ENCODE data around the gene COLQ.
"Not testable (repeated sequence)": the region's sequence is repeated elsewhere in the genome, so short reads cannot be mapped to it uniquely, and the experiment has no call there.

The COLQ gene

DNA sequence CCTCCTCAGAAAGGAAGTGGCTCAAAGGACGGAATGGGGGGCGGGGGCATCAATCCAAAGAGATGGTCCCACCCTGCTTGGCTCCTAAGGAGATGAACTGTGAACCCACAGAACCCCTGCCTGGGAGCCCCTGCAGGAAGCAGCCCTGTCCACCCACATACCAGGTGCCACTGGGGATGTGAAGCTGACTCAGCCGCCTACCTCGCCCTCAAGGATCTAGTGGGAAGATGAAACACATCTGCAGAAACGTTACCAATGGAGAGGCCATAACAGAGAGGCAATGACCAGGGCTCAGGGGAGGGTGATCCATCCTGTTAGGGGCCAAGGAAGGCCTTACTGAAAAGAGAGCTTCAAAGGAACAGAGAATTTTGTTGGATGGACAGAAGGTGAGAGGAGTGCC is 59.1 kb downstream of the COLQ start:
- Histone ChIP-seq H3K36me3 (ENCODE audit: control insufficient read depth, insufficient read depth, low read length) (no peaks in the 10 kb centered on the region), H3K4me3 (ENCODE audit: low read depth, low read length) (no peak overlapping the region), H3K9ac (ENCODE audit: low read depth, low read length) (no peak overlapping the region), H3K4me1 (ENCODE audit: control insufficient read depth, insufficient read depth, low read length) (no peaks in the 10 kb centered on the region), H3K27me3 (ENCODE audit: control insufficient read depth, insufficient read depth, low read length) (no peaks in the 10 kb centered on the region), H3K9me3 (ENCODE audit: control insufficient read depth, insufficient read depth, low read length) (no peaks in the 10 kb centered on the region)

DNA sequence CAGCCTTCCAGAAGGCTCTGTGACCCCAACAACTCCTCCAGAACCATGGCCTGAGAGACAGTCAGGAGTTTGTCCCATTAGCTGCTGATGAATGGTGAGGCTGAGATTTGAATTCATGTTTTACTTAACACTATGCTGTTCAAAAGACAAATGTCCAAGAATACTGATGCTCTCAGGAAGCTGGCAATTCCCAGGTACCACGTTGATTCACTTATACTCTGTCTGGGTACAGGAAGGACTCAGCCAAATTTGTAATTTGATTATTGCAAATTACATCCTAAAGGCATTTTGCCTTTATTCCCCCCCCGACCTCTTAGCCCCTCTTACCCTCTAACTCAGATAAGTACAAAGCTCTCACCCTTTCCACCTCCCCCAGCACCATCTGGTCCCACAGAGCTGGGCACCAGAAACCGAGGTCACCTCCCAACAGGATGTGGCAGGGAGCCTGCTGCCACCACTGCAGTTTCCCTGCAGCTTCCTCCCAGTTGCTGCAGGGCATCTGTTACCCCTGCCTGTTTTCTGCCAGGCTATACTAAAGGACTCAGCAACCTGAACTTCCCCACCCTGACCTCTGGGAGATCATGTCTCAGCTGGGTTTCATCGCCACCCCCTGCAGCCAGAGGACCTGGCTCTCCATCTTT is 60.5 kb downstream of the COLQ start:
- H3K4me3 ChIP-seq (ENCODE audit: low read depth, low read length) = no peak overlapping the region
- no peak overlapping the region for H3K9ac ChIP-seq (ENCODE audit: low read depth, low read length)
- no peaks in the 10 kb centered on the region for H3K9me3 ChIP-seq (ENCODE audit: control insufficient read depth, insufficient read depth, low read length)
- H3K4me1 ChIP-seq (ENCODE audit: control insufficient read depth, insufficient read depth, low read length) = no peaks in the 10 kb centered on the region
- H3K27me3 ChIP-seq (ENCODE audit: control insufficient read depth, insufficient read depth, low read length) = no peaks in the 10 kb centered on the region
- H3K36me3 ChIP-seq (ENCODE audit: control insufficient read depth, insufficient read depth, low read length) = no peaks in the 10 kb centered on the region

DNA sequence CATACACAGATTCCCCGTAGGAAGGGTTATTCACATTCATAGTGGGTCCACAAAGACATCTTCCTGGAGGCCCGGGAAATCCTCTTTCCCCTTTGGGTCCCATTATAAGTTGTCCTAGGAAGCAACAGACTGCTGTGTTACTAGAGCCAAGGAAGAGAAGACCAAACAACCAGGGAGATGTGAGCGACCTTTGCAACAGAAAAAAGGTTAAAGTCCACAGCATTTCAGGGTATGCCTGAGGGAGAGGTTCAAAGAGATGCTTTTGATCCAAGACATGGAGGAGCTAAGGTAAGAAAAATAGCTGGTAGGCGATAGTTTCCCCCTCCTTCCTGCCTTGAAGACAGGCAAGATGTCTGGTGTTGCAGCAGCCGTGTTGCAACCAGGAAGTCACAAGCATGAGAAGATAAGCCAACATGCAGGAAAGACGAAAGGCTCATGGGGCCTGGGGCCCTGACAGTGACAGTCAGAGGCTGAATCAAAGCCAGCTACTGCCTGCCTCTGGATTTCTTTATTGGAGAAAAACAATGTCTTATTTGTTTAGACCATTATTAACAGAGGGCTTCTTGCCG is 63.2 kb downstream of the COLQ start:
- Histone ChIP-seq H3K9ac (ENCODE audit: low read depth, low read length) (no peak overlapping the region), H3K9me3 (ENCODE audit: control insufficient read depth, insufficient read depth, low read length) (no peaks in the 10 kb centered on the region), H3K36me3 (ENCODE audit: control insufficient read depth, insufficient read depth, low read length) (no peaks in the 10 kb centered on the region), H3K4me3 (ENCODE audit: low read depth, low read length) (no peak overlapping the region), H3K27me3 (ENCODE audit: control insufficient read depth, insufficient read depth, low read length) (no peaks in the 10 kb centered on the region), H3K4me1 (ENCODE audit: control insufficient read depth, insufficient read depth, low read length) (no peaks in the 10 kb centered on the region)

DNA sequence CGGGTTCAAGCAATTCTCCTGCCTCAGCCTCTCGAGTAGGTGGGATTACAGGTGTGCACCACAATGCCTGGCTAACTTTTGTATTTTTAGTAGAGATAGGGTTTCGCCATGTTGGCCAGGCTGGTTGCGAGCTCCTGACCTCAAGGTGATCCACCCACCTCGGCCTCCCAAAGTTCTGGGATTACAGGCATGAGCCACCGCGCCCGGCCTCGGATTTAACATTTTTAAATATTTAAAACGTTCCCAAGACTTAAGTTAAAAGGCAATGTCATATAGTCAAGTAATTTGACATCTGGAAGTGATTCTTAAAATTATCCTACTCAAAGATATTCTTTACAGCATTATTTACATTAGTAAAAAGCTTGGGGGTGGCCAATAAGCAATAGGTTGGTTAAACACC is 64.6 kb downstream of the COLQ start:
- not testable (repeated sequence) for H3K36me3 ChIP-seq (ENCODE audit: control insufficient read depth, insufficient read depth, low read length); H3K9me3 ChIP-seq (ENCODE audit: control insufficient read depth, insufficient read depth, low read length); H3K27me3 ChIP-seq (ENCODE audit: control insufficient read depth, insufficient read depth, low read length); H3K4me1 ChIP-seq (ENCODE audit: control insufficient read depth, insufficient read depth, low read length); H3K4me3 ChIP-seq (ENCODE audit: low read depth, low read length); H3K9ac ChIP-seq (ENCODE audit: low read depth, low read length)

DNA sequence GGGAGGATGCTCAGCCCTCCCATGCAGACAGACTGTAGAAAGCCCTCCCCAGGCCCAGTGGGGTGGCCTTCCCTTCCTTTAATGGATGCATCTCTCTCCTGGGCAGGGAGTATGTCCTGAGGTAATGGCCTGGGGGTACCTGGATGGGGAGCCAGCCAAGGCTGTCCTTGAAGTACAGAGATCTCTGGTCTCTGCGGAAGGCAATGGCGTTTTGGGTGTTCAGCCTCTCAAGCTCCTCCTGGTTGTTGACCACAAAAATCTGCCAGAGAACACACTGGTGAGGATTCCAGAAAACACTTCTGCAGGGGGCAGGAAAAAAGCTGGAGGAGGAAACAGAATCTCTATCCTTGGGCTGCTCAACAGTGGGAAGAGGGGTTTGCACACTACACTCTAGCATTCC is 65.2 kb downstream of the COLQ start:
- Histone ChIP-seq H3K36me3 (ENCODE audit: control insufficient read depth, insufficient read depth, low read length) (no peaks in the 10 kb centered on the region), H3K4me3 (ENCODE audit: low read depth, low read length) (no peak overlapping the region), H3K9me3 (ENCODE audit: control insufficient read depth, insufficient read depth, low read length) (no peaks in the 10 kb centered on the region), H3K4me1 (ENCODE audit: control insufficient read depth, insufficient read depth, low read length) (no peaks in the 10 kb centered on the region), H3K27me3 (ENCODE audit: control insufficient read depth, insufficient read depth, low read length) (no peaks in the 10 kb centered on the region), H3K9ac (ENCODE audit: low read depth, low read length) (no peak overlapping the region)

DNA sequence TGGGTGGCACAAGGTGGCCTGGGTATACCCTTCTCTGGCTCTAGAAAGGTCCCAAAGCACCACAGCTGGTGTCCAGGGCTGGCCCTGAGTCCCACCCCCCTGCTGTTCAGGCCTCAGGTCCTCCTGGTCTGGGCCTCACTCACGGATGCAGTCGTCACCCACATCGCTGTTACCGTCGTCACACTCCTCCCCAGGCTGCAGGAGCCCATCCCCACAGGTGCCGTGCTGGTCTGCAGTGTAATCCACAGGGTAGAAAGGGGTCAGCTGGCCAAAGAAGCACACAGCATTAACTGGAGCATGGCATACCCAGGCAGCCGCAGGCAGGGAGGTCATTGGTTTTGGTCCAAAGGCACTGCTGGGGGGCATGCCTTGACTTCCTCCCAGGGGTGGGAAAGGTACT is 65.8 kb downstream of the COLQ start:
- Histone ChIP-seq H3K4me3 (ENCODE audit: low read depth, low read length) (no peak overlapping the region), H3K36me3 (ENCODE audit: control insufficient read depth, insufficient read depth, low read length) (no peaks in the 10 kb centered on the region), H3K9ac (ENCODE audit: low read depth, low read length) (no peak overlapping the region)

DNA sequence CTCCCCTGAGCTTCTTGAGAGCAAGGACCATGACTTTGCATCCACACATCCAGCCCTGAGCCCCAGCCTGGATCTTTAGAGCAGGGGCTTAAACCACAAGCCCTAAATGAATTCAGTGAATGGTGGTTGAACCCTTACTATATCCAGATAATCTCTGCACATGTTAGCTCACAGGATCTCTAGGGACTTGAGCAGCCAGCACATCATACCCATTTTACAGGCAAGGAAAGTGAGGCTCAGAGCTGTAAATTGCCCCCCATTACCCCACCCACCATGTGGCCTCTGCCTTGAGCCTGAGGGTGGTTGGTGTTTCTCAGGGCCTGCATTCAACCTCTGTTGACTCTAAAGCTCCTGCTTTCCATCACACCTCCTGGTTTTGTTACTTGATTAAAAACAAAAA is 66.5 kb downstream of the COLQ start:
- H3K36me3 ChIP-seq (ENCODE audit: control insufficient read depth, insufficient read depth, low read length) = no peaks in the 10 kb centered on the region
- H3K27me3 ChIP-seq (ENCODE audit: control insufficient read depth, insufficient read depth, low read length) = no peaks in the 10 kb centered on the region
- H3K4me1 ChIP-seq (ENCODE audit: control insufficient read depth, insufficient read depth, low read length) = no peaks in the 10 kb centered on the region
- H3K9ac ChIP-seq (ENCODE audit: low read depth, low read length) = no peak overlapping the region
- no peak overlapping the region for H3K4me3 ChIP-seq (ENCODE audit: low read depth, low read length)
- no peaks in the 10 kb centered on the region for H3K9me3 ChIP-seq (ENCODE audit: control insufficient read depth, insufficient read depth, low read length)

More for the DNA sequence above, 65.8 kb downstream of the COLQ start:
- Histone ChIP-seq H3K27me3 (ENCODE audit: control insufficient read depth, insufficient read depth, low read length) (no peaks in the 10 kb centered on the region), H3K9me3 (ENCODE audit: control insufficient read depth, insufficient read depth, low read length) (no peaks in the 10 kb centered on the region), H3K4me1 (ENCODE audit: control insufficient read depth, insufficient read depth, low read length) (no peaks in the 10 kb centered on the region)

DNA sequence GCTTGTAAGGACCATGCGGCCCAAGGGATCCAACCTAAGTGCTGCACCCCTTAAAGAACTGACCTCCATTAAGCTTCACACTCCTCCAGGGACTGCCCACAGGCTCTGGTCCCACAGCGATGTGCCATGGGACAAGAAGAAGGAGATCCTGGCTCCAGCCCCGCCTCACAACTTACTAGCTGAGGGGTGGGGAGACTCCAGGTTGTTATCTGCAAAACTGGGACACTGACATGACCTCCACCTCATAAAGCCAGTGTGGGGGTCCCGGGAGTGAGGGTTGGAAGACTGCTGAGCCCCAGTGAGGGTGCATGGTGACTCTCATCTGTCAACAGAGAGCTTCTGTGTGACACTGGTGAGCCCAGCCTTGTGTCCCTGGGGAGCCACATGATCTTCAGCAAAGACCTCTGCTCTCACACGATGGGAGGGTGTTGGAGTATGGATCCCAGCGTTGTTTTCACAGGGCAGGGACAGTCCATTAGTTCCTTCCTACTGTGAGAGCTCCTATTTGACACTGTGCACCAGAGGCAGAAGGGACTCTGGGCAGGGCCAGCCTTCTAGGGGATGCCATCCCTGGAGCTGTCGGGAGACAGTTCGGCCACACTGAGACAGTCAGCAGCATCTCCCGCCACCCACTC is 67.4 kb downstream of the COLQ start:
- Histone ChIP-seq H3K4me3 (ENCODE audit: low read depth, low read length) (no peak overlapping the region), H3K36me3 (ENCODE audit: control insufficient read depth, insufficient read depth, low read length) (no peaks in the 10 kb centered on the region), H3K27me3 (ENCODE audit: control insufficient read depth, insufficient read depth, low read length) (no peaks in the 10 kb centered on the region), H3K4me1 (ENCODE audit: control insufficient read depth, insufficient read depth, low read length) (no peaks in the 10 kb centered on the region), H3K9me3 (ENCODE audit: control insufficient read depth, insufficient read depth, low read length) (no peaks in the 10 kb centered on the region), H3K9ac (ENCODE audit: low read depth, low read length) (no peak overlapping the region)

DNA sequence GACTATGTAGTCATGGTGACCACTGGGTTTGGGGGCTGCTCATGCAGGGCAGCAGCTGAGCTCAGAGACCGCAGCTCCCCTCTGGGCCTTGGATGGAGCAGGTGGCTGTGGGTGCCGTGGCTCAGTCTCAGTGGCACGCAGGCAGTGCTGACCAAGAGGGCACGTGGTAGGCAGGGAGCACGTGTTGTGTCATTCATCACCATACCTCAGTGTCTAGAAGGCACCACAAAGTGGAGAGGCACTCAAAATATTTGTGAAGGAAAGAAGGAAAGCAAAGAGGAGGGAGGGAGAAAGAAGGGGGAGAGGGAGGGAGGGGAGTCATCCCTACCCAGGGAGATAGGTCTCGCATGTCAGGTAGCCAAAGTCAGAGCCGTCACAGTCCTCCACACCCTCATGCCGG is 68.0 kb downstream of the COLQ start:
- H3K36me3 ChIP-seq (ENCODE audit: control insufficient read depth, insufficient read depth, low read length) = no peaks in the 10 kb centered on the region
- H3K27me3 ChIP-seq (ENCODE audit: control insufficient read depth, insufficient read depth, low read length) = no peaks in the 10 kb centered on the region
- H3K9ac ChIP-seq (ENCODE audit: low read depth, low read length) = no peak overlapping the region
- H3K9me3 ChIP-seq (ENCODE audit: control insufficient read depth, insufficient read depth, low read length) = no peaks in the 10 kb centered on the region
- no peak overlapping the region for H3K4me3 ChIP-seq (ENCODE audit: low read depth, low read length)
- H3K4me1 ChIP-seq (ENCODE audit: control insufficient read depth, insufficient read depth, low read length) = no peaks in the 10 kb centered on the region

DNA sequence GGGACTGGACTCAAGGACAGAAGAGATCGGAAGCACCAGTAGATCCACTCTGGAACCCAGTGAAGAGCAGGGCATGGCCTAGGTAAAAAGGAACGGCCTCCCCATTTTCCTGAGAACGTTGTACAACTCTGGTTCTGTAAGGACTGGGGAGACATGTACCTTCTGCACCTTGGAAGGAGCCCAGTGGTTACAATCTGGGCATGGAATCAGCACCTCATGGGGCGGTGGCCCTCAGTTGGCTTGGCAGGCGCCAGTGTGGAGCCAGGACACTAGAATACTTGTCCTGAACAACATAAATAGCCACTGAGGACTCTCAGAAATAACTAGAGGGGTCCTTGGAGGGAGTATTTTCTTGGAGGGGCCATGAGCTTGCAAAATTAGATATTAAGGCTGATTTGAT is 68.5 kb downstream of the COLQ start:
- no peaks in the 10 kb centered on the region for H3K9me3 ChIP-seq (ENCODE audit: control insufficient read depth, insufficient read depth, low read length)
- no peak overlapping the region for H3K4me3 ChIP-seq (ENCODE audit: low read depth, low read length)
- no peaks in the 10 kb centered on the region for H3K36me3 ChIP-seq (ENCODE audit: control insufficient read depth, insufficient read depth, low read length)
- no peaks in the 10 kb centered on the region for H3K4me1 ChIP-seq (ENCODE audit: control insufficient read depth, insufficient read depth, low read length)
- H3K27me3 ChIP-seq (ENCODE audit: control insufficient read depth, insufficient read depth, low read length) = no peaks in the 10 kb centered on the region
- no peak overlapping the region for H3K9ac ChIP-seq (ENCODE audit: low read depth, low read length)

DNA sequence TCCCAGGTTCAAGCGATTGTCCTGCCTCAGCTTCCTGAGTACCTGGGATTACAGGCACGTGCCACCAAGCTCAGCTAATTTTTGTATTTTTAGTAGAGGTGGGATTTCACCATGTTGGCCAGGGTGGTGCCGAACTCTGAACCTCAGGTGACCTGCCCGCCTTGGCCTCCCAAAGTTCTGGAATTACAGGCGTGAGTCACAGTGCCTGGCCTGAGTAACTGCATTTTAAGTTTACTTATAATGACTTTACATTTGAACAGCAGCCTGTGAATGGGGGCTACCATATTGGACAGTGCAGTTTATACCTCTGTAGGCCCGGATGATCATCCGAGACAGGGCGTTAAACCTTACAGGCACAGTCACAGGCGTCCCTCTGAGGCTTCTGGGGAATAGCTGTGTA is 69.3 kb downstream of the COLQ start:
- no peaks in the 10 kb centered on the region for H3K9me3 ChIP-seq (ENCODE audit: control insufficient read depth, insufficient read depth, low read length)

More for the DNA sequence above, 69.3 kb downstream of the COLQ start:
- Histone ChIP-seq H3K9ac (ENCODE audit: low read depth, low read length) (no peak overlapping the region), H3K27me3 (ENCODE audit: control insufficient read depth, insufficient read depth, low read length) (no peaks in the 10 kb centered on the region), H3K4me1 (ENCODE audit: control insufficient read depth, insufficient read depth, low read length) (no peaks in the 10 kb centered on the region), H3K36me3 (ENCODE audit: control insufficient read depth, insufficient read depth, low read length) (no peaks in the 10 kb centered on the region), H3K4me3 (ENCODE audit: low read depth, low read length) (no peak overlapping the region)

Data from iPS-15b (cell line).